Dermis microvascular lymphatic vessel endothelial cell (primary cell): Measurements from ENCODE around the gene AJAP1. TPM values are rescaled to one million over a fixed set of nuclear protein-coding genes. Genes with fewer than 3 reads are reported as not detected.

Source experiments
- DNase-seq, 2 donors: peaks; one replicate each; pipeline versions ENCODE4 v3.0.0 to v3.0.0-alpha.2; 2010; ENCODE audit warnings: low read depth in 2 of 2
- total RNA-seq: library from RNA; depleted of rRNA; stranded (reverse); fragments of >200 nt; gene quantifications from 2 replicates; pipeline ENCODE4 v1.2.1, GENCODE V29; 2014

Gene AJAP1
- total RNA-seq, 1 donor from 2014 or later, result under 0.01 TPM

- DNase-seq, result no peak
Observed at GRCh38 chr1:4700801-4701200, 46.4 kb downstream of the AJAP1 start.

- DNase-seq, result no peak
Observed at GRCh38 chr1:4701276-4701675, 46.9 kb downstream of the AJAP1 start.

- no peak for DNase-seq
Observed at GRCh38 chr1:4702464-4702863, 48.1 kb downstream of the AJAP1 start.

GRCh38 chr1:4702932-4703331, 48.5 kb downstream of the AJAP1 start:
- no peak for DNase-seq

GRCh38 chr1:4703646-4704045, 49.2 kb downstream of the AJAP1 start:
- no peak for DNase-seq

GRCh38 chr1:4708840-4709507, 54.6 kb downstream of the AJAP1 start:
- no peak for DNase-seq

GRCh38 chr1:4709641-4710040, 55.2 kb downstream of the AJAP1 start:
- no peak for DNase-seq

- DNase-seq, result no peak
Observed at GRCh38 chr1:4710592-4711415, 56.4 kb downstream of the AJAP1 start.

GRCh38 chr1:4711416-4712275, 57.2 kb downstream of the AJAP1 start:
- no peak for DNase-seq

GRCh38 chr1:4713669-4714068, 59.3 kb downstream of the AJAP1 start:
- DNase-seq, result no peak

GRCh38 chr1:4716406-4716805, 62.0 kb downstream of the AJAP1 start:
- no peak for DNase-seq

- DNase-seq, result no peak
Observed at GRCh38 chr1:4718071-4718470, 63.7 kb downstream of the AJAP1 start.

GRCh38 chr1:4723106-4723505, 68.7 kb downstream of the AJAP1 start:
- no peak for DNase-seq

- no peak for DNase-seq
Observed at GRCh38 chr1:4724001-4724400, 69.6 kb downstream of the AJAP1 start.

GRCh38 chr1:4724695-4725250, 70.4 kb downstream of the AJAP1 start:
- DNase-seq, result no peak

GRCh38 chr1:4725416-4725815, 71.0 kb downstream of the AJAP1 start:
- DNase-seq, result no peak

- no peak for DNase-seq
Observed at GRCh38 chr1:4726620-4727341, 72.4 kb downstream of the AJAP1 start.

- DNase-seq, result no peak
Observed at GRCh38 chr1:4728319-4729089, 74.1 kb downstream of the AJAP1 start.

- DNase-seq, result no peak
Observed at GRCh38 chr1:4729090-4729471, 74.7 kb downstream of the AJAP1 start.

- no peak for DNase-seq
Observed at GRCh38 chr1:4730078-4730477, 75.7 kb downstream of the AJAP1 start.
